ENCODE results near the gene CDYL2. TPM values are rescaled to one million over a fixed set of nuclear protein-coding genes. Genes with fewer than 3 reads are reported as not detected.

CDYL2 gene
- total and polyA plus RNA-seq, 4 donors: 0.84 to 4.1 (median 2.3) TPM

DNA sequence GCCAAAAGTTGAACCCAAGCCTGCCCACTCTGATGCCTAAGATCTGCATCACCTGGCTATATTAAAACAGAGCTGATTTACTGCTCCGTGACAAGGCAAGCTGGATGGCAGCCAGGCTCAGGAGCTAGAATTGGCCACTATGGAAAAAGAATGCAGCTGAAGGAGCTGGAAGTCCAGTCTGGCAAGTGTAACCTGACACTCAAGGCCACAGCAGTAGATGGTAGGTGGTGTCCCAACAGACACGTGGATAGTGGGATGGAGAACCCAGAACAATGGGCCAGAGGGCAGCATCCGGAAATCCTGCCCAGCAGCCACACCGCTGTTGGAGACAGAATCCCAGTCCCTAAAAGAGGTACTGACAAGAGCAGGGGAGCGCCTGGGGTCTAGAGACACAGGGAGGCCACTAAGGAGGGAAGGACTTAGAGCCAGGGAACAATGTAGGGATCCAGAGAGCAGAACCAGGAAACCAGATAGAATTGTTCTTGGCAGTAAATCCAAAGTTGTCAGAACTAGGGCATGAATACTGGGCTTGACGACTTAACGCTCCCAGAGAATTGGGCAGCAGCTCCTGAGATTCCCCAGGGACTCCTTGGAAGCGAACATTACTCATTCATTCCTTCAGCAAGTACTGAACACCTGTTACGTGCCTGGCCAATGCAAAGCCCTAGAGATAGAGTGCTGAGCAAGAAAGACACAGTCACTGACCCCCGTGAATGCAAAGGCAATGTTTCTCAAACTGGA is 85.7 kb downstream of the CDYL2 start:
- TF ChIP-seq FOXA1 (IDR thresholded peaks at IDR 0.05) (no peak), TAF1 (conservative IDR thresholded peaks at IDR 0.05) (no peak), SP1 (IDR thresholded peaks at IDR 0.05) (no peak), GABPA (IDR thresholded peaks at IDR 0.05 in 1 of 2, conservative IDR thresholded peaks at IDR 0.05 in 1 of 2) (no peak), RXRA (IDR thresholded peaks at IDR 0.05) (no peak), RAD21 (IDR thresholded peaks at IDR 0.05) (no peak)
- Histone ChIP-seq H3K4me1 (ENCODE audit: control insufficient read depth in 4 of 4, insufficient read depth in 4 of 4, low read length in 3 of 4) (peaks cover 5 to 17% (median 12%) of the 10 kb centered on the region in 4 donors), H3K27ac (ENCODE audit: low read depth in 1 of 2, low read length in 2 of 2) (no peak overlapping the region), H3K4me3 (ENCODE audit: low read depth in 1 of 3, low read length in 3 of 3) (no peak overlapping the region), H3K36me3 (ENCODE audit: control insufficient read depth in 4 of 4, insufficient read depth in 3 of 4, low read depth in 1 of 4, low read length in 3 of 4) (no peaks in the 10 kb centered on the region), H3K27me3 (ENCODE audit: control insufficient read depth in 4 of 4, insufficient read depth in 4 of 4, low read length in 3 of 4) (no peaks in the 10 kb centered on the region), H3K9me3 (ENCODE audit: control insufficient read depth in 4 of 4, low read length in 3 of 4) (peaks cover under 1 to 5% (median 3%) of the 10 kb centered on the region in 4 donors), H3K9ac (ENCODE audit: low read depth in 1 of 2, low read length in 2 of 2) (no peak overlapping the region)
- 86% methylated on average over 10 of the region's 10 CpGs for WGBS
- no peak for DNase-seq (ENCODE audit: low spot score)

DNA sequence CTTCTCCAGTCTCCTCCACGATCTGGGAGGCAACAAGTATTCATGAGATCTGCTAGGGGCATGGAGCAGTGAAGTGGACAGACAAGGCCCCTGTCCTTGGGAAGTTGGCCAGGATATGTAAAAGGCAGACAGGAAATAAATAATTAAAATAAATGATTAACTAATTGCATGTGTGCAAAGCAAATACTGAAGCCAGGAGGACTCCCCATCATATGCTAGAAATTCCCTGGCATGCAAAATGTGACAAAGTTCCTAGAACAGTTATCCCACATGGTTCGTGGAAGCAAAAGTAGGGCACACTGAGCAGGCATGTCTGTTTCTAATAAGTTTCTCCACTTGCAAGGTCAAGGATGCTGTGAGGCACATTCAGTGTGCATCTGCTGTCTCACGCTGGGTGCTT is 86.8 kb downstream of the CDYL2 start:
- Histone ChIP-seq H3K36me3 (ENCODE audit: control insufficient read depth in 4 of 4, insufficient read depth in 3 of 4, low read depth in 1 of 4, low read length in 3 of 4) (no peaks in the 10 kb centered on the region), H3K4me3 (ENCODE audit: low read depth in 1 of 3, low read length in 3 of 3) (no peak overlapping the region)
- DNase-seq (ENCODE audit: low spot score): no peak

DNA sequence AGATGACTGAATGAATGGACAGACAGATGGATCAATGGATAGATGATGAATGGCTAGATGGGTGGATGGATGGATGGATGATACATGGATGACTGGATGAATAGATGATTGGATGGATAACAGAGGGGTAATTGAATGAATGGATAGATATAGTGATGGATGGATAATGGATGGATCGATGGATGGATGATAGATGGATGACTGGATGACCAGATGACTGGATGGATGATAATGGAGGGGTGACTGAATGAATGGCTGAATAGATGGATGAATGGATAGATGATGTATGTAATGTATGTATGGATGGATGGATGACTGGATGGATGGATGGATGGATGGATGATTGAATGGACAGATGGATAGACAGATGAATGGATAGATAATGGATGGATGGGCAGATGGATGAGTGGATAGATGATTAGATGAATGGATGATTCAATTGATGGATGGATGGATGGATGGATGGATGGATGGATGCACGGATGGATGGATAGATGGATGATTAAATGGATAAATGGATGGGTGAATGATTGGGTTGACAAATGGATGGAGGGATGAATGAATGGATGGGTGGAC is 87.7 kb downstream of the CDYL2 start:
- Histone ChIP-seq H3K27ac (ENCODE audit: low read depth in 1 of 2, low read length in 2 of 2) (no peak overlapping the region), H3K36me3 (ENCODE audit: control insufficient read depth in 4 of 4, insufficient read depth in 3 of 4, low read depth in 1 of 4, low read length in 3 of 4) (no peaks in the 10 kb centered on the region), H3K4me1 (ENCODE audit: control insufficient read depth in 4 of 4, insufficient read depth in 4 of 4, low read length in 3 of 4) (peaks cover 5 to 13% (median 12%) of the 10 kb centered on the region in 4 donors), H3K9ac (ENCODE audit: low read depth in 1 of 2, low read length in 2 of 2) (no peak overlapping the region), H3K4me3 (ENCODE audit: low read depth in 1 of 3, low read length in 3 of 3) (no peak overlapping the region), H3K9me3 (ENCODE audit: control insufficient read depth in 4 of 4, low read length in 3 of 4) (peaks cover 0 to 3% (median 2%) of the 10 kb centered on the region in 4 donors), H3K27me3 (ENCODE audit: control insufficient read depth in 4 of 4, insufficient read depth in 4 of 4, low read length in 3 of 4) (no peaks in the 10 kb centered on the region)
- TF ChIP-seq, protein P1, sequence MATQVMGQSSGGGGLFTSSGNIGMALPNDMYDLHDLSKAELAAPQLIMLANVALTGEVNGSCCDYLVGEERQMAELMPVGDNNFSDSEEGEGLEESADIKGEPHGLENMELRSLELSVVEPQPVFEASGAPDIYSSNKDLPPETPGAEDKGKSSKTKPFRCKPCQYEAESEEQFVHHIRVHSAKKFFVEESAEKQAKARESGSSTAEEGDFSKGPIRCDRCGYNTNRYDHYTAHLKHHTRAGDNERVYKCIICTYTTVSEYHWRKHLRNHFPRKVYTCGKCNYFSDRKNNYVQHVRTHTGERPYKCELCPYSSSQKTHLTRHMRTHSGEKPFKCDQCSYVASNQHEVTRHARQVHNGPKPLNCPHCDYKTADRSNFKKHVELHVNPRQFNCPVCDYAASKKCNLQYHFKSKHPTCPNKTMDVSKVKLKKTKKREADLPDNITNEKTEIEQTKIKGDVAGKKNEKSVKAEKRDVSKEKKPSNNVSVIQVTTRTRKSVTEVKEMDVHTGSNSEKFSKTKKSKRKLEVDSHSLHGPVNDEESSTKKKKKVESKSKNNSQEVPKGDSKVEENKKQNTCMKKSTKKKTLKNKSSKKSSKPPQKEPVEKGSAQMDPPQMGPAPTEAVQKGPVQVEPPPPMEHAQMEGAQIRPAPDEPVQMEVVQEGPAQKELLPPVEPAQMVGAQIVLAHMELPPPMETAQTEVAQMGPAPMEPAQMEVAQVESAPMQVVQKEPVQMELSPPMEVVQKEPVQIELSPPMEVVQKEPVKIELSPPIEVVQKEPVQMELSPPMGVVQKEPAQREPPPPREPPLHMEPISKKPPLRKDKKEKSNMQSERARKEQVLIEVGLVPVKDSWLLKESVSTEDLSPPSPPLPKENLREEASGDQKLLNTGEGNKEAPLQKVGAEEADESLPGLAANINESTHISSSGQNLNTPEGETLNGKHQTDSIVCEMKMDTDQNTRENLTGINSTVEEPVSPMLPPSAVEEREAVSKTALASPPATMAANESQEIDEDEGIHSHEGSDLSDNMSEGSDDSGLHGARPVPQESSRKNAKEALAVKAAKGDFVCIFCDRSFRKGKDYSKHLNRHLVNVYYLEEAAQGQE (IDR thresholded peaks at IDR 0.05): no peak
- no peak for TF ChIP-seq EGR1 (IDR thresholded peaks at IDR 0.05; ENCODE audit: low read depth in 2 of 2)
- no peak for TF ChIP-seq RAD21 (IDR thresholded peaks at IDR 0.05)
- TF ChIP-seq RXRA (IDR thresholded peaks at IDR 0.05): no peak
- TF ChIP-seq, protein P2, sequence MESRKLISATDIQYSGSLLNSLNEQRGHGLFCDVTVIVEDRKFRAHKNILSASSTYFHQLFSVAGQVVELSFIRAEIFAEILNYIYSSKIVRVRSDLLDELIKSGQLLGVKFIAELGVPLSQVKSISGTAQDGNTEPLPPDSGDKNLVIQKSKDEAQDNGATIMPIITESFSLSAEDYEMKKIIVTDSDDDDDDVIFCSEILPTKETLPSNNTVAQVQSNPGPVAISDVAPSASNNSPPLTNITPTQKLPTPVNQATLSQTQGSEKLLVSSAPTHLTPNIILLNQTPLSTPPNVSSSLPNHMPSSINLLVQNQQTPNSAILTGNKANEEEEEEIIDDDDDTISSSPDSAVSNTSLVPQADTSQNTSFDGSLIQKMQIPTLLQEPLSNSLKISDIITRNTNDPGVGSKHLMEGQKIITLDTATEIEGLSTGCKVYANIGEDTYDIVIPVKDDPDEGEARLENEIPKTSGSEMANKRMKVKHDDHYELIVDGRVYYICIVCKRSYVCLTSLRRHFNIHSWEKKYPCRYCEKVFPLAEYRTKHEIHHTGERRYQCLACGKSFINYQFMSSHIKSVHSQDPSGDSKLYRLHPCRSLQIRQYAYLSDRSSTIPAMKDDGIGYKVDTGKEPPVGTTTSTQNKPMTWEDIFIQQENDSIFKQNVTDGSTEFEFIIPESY (IDR thresholded peaks at IDR 0.05): no peak
- no peak for TF ChIP-seq YY1 (IDR thresholded peaks at IDR 0.05)
- TF ChIP-seq, protein P3, sequence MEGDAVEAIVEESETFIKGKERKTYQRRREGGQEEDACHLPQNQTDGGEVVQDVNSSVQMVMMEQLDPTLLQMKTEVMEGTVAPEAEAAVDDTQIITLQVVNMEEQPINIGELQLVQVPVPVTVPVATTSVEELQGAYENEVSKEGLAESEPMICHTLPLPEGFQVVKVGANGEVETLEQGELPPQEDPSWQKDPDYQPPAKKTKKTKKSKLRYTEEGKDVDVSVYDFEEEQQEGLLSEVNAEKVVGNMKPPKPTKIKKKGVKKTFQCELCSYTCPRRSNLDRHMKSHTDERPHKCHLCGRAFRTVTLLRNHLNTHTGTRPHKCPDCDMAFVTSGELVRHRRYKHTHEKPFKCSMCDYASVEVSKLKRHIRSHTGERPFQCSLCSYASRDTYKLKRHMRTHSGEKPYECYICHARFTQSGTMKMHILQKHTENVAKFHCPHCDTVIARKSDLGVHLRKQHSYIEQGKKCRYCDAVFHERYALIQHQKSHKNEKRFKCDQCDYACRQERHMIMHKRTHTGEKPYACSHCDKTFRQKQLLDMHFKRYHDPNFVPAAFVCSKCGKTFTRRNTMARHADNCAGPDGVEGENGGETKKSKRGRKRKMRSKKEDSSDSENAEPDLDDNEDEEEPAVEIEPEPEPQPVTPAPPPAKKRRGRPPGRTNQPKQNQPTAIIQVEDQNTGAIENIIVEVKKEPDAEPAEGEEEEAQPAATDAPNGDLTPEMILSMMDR (IDR thresholded peaks at IDR 0.05; ENCODE audit: low read depth, low read length, missing input control): no peak
- TF ChIP-seq NR2F2 (IDR thresholded peaks at IDR 0.05): no peak
- TF ChIP-seq, protein P4, sequence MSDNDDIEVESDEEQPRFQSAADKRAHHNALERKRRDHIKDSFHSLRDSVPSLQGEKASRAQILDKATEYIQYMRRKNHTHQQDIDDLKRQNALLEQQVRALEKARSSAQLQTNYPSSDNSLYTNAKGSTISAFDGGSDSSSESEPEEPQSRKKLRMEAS (IDR thresholded peaks at IDR 0.05): no peak
- TF ChIP-seq FOXA2 (IDR thresholded peaks at IDR 0.05): no peak
- no peak for TF ChIP-seq HNF4A (conservative IDR thresholded peaks at IDR 0.05)
- TF ChIP-seq GABPA (IDR thresholded peaks at IDR 0.05 in 1 of 2, conservative IDR thresholded peaks at IDR 0.05 in 1 of 2): no peak
- no peak for TF ChIP-seq TAF1 (conservative IDR thresholded peaks at IDR 0.05)
- no peak for DNase-seq (ENCODE audit: low spot score)
- WGBS: 92% methylated on average over 2 of the region's 2 CpGs

More for the DNA sequence above, 86.8 kb downstream of the CDYL2 start:
- Histone ChIP-seq H3K4me1 (ENCODE audit: control insufficient read depth in 4 of 4, insufficient read depth in 4 of 4, low read length in 3 of 4) (peaks cover 5 to 13% (median 12%) of the 10 kb centered on the region in 4 donors), H3K27ac (ENCODE audit: low read depth in 1 of 2, low read length in 2 of 2) (no peak overlapping the region), H3K27me3 (ENCODE audit: control insufficient read depth in 4 of 4, insufficient read depth in 4 of 4, low read length in 3 of 4) (no peaks in the 10 kb centered on the region), H3K9me3 (ENCODE audit: control insufficient read depth in 4 of 4, low read length in 3 of 4) (peaks cover under 1 to 3% (median 2%) of the 10 kb centered on the region in 4 donors), H3K9ac (ENCODE audit: low read depth in 1 of 2, low read length in 2 of 2) (no peak overlapping the region)
- TF ChIP-seq HNF4G (IDR thresholded peaks at IDR 0.05) (peak; percentile 22), RXRA (IDR thresholded peaks at IDR 0.05) (peak in 1 of 2 donors; percentile 54), TAF1 (conservative IDR thresholded peaks at IDR 0.05) (no peak), SP1 (IDR thresholded peaks at IDR 0.05) (peak; percentile 76), HNF4A (conservative IDR thresholded peaks at IDR 0.05) (peak; percentile 17 to 73), RAD21 (IDR thresholded peaks at IDR 0.05) (no peak)
- WGBS: 66% methylated on average over 3 of the region's 3 CpGs

All from liver (tissue), 9 donors.